Measurements from ENCODE around the gene NAP1L3.

The NAP1L3 gene

DNA sequence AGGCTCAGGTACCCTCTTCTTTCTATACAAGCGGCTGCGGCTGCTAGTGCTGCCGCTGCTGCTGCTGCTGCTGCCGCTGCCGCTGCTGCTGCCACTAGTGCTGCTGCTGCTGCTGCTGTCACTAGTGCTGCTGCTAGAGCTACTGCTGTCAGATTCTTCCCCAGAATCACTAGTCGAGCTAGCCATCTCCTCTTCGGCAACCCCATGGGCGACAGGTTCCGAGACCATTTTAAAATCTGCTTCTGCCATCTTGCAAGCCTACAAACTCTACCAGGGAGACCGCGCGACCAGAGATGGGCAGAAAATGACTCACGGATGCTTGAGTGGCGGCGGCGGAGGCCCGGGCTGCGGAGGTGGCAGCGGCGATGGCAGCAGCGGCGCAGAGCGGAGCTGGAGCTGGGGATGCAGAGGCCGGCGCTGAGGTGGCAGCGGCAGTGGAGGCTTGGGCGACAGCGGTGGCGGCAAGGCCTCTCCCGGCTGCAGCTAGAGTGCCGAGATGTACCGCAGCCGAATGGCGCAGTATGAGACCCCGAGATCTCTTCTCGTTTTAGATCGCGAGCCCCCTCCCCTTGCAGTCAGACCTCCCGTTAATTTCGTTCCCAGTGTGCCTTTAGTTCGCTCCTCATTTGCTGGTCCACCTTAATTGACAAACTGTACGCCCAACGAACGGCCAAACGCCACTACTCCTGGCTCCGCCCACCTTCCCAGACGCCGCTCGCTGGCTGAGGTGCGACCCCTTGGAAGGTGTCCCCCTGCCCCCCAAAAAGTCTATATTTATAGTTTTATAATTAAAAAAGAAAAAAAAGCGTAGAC is at the start of gene NAP1L3:
TSS of gene NAP1L3 (minus strand) at position 523 of the 813 bp plus-strand sequence. CDS start at position 249, 274 bp downstream.
- DNase-seq (ENCODE audit: low read depth in 4 of 4, low spot score in 1 of 4) = peak; percentile 27 to 40 (median 40)

DNA sequence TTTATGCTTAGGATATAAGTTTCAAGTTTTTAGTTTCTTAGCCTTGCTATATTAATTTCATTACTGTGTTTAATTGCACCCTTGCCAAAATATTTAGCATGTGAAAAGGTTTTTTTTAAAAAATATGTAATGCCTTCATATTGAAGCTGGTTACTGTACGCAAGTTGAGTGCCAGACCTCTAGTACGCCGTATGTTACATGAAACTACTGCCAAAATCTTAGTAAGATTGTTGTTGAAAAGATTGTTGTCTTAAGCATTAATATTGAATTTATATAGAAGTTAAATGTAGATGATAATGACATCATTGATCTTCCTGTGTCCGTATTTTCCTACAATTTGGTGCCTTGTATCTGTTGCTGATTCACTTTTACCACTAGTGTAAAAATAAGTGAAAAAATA is 37.7 kb upstream of the NAP1L3 start:
- no peak for DNase-seq (ENCODE audit: low read depth in 4 of 4, low spot score in 1 of 4)

- no peak for DNase-seq (ENCODE audit: low read depth in 4 of 4, low spot score in 1 of 4)
These were observed 30.3 kb upstream of the NAP1L3 start for GRCh38 chrX:93703701-93704100.

DNA sequence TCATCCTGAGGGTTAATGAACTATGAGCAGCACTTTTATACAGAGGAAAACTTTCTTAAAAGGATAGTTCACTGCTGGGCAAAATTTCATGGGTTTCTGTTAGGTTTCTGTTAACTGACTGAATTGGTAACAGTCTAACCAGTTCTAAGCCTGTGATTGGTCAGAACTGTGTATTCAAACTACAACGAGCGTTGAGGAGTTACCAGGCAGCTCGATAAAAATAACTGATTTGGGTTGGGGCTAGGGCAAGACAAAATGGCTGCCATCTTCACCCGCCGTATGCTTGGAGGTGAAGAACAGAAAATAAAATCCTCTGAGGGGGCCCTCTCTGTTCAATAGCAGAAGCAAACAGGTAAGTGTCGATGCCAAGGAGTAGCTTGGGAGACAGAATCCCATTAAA is 22.6 kb upstream of the NAP1L3 start:
- DNase-seq (ENCODE audit: low read depth in 4 of 4, low spot score in 1 of 4) = no peak

- DNase-seq (ENCODE audit: low read depth in 4 of 4, low spot score in 1 of 4) = no peak
These were observed 492 bp upstream of the NAP1L3 start, which contains the start of gene FAM133A for GRCh38 chrX:93673869-93674271. Gene FAM133A (plus strand): TSS chrX:93674206. CDS start chrX:93709420, 35,214 bp downstream.

DNA sequence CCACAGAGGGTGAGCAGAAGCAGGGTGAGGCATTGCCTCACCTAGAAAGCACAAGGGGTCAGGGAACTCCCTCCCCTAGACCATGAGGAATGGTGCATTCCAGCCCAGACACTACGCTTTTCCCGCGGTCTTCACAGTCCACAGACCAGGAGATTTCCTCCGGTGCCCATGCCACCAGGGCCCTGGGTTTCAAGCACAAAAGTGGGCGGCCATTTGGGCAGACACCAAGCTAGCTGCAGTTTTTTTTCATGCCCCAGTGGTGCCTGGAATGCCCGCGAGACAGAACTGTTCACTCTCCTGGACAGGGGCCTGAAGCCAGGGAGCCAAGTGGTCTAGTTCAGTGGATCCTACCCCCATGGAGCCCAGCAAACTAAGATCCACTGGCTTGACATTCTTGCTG is 12.8 kb downstream of the NAP1L3 start:
- DNase-seq (ENCODE audit: low read depth in 4 of 4, low spot score in 1 of 4) = no peak

DNA sequence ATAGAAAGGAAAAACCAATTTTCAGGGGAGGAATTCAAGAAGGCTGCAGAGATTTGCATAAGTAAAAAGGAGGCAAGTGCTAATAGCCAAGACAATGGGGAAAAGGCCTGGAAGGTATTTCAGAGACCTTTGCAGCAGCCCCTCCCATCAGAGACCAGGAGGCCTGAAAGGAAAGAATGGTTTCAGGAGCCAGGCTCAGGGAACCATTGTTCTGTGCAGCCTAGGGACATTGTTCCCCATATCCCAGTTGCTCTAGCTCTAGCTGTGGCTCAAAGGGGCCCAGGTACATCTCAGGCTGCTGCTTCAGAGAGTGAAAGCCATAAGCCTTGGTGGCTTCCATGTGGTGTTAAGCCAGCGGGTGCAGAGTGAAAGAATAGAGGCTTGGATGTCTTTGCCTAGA is 24.0 kb downstream of the NAP1L3 start:
- no peak for DNase-seq (ENCODE audit: low read depth in 4 of 4, low spot score in 1 of 4)

DNA sequence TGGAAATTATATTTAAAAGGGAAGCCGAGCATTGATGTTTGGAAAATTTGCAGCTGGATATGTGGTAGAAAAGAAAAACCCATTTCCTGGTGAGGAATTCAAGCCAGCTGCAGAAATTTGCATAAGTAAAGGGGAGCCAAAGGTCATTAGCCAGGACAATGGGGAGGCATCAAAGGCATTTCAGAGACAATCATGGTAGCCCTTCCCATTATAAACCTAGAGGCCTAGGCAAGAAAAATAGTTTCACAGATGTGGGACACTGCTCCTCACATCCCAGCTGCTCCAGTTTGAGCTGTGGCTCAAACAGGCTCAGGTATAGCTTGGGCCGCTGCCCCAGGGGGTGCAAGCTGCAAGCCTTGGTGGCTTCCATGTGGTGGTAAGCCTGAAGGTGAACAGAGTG is 35.8 kb downstream of the NAP1L3 start:
- no peak for DNase-seq (ENCODE audit: low read depth in 4 of 4, low spot score in 1 of 4)

All from stimulated activated CD4-positive, alpha-beta T cell treated with anti-CD3 and anti-CD28 coated beads, Interleukin-1b, Interleukin-23, amount 100 ng/mL, for 24 hours (primary cell).